Measurements from ENCODE around the gene SORCS2.

SORCS2 gene

DNA sequence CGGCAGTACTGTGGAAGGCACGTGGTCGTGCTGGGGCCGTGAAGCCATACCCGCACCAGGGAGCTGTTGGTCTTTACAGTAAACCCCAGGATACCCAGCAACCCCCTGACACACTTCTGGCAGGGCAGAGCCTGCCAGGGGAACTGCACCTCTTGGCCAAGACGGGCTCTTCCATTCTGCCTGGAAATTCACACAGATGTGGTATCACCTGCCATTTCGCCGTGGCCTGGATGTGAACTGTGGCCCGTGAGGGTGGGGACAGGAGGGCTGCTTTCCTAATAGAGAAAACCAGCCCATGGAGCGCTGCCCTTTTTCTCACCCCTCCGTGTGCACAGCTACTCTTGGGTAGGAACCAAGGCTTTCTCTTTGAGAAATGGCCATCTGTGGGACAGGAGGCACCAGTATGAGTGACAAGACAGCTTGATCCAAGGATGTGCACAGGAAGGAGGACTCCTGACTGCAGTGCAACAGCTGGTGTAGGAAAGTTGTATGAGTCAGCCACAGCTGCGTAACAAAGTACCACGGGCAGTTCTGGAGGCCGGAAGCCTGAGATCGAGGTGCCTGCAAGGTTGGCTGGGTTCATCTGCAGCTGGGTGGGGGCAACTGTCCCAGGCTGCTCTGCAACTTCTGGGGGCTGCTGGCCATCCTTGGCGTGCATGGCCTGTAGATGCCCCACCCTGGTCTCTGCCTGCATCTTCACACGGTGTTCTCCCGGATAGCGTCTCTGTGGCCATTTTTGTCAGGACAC, 146.7 kb downstream of the SORCS2 start:
- DNase-seq (ENCODE audit: low spot score): no peak

- no peak for DNase-seq (ENCODE audit: low spot score)
Measured at GRCh38 chr4:7339751-7340552, 147.6 kb downstream of the SORCS2 start.

GRCh38 chr4:7340553-7341433, 148.5 kb downstream of the SORCS2 start:
- DNase-seq (ENCODE audit: low spot score): no peak

DNA sequence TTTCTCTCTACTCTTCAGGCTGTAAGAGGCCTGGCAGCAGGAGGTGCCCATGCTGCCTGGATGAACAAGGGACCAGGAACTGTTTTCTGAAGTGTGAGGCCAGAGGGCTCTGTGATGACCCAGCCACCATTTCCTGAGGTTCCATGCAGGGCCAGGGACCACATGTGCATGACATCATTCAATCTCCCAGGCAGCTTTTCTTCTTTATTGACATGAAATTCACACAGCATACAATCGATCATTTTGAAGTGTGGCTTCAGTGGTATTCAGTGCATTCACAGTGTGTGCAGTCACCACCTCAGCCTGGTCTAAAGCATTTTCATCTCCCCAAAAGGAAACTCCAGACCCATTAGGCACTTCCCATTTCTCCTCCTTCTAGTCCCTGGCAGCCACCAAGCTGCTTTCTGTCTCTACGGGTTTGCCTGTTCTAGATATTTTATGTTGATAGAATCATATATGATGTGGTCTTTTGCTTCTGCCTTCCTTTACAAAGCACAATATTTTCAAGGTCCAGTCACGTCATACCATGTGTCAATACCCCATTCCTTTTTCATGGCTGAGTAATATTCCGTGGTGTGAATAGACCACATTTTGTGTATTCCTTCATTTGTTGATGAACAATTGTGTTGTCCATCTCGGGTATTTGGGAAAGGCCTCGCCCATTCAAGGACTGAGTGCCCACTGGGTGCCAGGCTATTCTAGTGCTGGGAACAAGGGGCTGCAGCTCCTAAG, 149.3 kb downstream of the SORCS2 start:
- DNase-seq (ENCODE audit: low spot score): no peak

DNA sequence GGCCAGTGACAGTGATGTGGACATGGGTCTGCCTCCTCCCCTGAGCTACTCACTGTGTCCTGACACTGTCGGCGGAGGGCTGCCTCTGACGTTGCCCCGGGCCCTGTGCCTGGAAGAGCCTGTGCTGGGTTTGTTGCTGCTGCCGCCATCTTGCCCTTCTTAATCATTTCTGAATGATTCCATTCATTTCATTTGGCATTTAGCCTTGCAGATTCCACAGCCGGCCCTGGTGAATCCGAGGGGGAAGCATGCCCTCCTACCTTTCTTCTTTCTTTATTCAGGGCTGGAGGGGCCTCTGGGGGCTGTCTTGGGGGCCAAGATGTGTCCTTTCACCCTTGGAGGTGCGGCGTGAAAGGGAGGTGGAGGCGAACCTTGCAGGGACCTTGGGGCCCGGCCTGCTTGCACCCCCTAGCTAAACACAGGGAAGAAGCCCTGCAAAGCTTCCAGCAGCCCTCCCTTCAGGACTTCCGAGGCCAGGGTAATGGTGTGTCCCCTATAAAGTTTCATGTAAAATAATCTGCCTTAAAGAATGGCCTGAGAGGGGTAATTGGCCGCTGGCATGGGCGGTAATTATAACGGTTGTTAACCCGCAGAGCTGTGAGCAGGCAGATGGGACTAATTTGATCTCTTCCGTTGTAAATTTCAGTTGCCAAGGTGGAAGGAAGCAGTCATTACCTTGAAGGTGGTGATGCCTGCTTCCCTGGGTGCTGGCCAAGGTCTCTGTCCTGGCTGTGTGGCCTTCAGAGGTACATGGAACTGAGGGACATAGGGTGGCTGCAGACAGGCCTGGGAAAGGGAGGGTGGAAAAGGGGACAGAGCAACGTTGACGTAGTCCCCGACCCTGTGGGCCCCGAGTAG, 150.1 kb downstream of the SORCS2 start:
- peak; percentile 8 for DNase-seq (ENCODE audit: low spot score)

GRCh38 chr4:7343081-7343655, 150.8 kb downstream of the SORCS2 start:
- no peak for DNase-seq (ENCODE audit: low spot score)

GRCh38 chr4:7343950-7344349, 151.6 kb downstream of the SORCS2 start:
- DNase-seq (ENCODE audit: low spot score): no peak

DNA sequence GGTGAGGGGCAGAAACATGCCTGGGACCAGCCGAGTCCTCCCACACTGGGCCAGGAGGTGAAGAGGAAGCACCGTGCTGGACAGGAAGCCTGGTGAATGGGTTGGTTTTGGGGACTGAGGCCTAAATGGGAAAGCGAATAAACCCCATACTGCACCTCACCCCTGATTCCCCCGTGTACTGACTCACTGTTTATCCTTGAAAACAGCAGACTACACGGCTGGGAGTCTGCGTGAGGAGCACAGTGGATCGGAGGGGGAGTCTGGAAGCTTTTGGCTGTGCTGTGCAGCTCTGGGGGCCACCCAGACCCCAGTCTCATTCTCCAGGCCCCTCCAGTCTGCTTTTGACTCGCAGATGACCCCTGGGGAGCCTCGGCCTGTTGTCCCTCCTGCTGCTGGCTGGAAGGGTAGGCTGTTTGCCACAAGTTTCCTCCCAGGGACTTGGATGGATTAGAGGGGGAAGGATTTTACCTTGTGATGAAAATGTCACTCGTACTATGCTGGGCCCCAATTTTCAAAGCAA, 152.4 kb downstream of the SORCS2 start:
- no peak for DNase-seq (ENCODE audit: low spot score)

DNA sequence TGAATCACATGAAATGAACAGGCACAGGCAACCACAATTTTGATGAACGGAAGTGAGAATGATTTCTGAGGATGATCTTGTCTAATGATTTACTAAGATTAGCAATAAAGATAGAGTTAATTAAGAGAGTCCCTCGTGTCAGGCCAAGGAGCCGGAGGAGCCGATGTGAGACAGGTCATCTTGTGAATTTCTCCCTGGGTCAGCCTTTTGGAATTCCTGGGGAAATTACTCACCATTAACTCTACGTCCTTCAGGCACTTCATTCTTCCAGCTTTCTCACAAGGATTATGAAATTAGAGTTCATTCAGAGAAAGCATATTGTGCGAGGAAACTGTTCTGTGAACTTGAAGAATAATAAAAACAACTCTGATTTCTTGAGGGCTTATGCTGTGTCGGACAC, 155.6 kb downstream of the SORCS2 start:
- DNase-seq (ENCODE audit: low spot score): no peak

DNA sequence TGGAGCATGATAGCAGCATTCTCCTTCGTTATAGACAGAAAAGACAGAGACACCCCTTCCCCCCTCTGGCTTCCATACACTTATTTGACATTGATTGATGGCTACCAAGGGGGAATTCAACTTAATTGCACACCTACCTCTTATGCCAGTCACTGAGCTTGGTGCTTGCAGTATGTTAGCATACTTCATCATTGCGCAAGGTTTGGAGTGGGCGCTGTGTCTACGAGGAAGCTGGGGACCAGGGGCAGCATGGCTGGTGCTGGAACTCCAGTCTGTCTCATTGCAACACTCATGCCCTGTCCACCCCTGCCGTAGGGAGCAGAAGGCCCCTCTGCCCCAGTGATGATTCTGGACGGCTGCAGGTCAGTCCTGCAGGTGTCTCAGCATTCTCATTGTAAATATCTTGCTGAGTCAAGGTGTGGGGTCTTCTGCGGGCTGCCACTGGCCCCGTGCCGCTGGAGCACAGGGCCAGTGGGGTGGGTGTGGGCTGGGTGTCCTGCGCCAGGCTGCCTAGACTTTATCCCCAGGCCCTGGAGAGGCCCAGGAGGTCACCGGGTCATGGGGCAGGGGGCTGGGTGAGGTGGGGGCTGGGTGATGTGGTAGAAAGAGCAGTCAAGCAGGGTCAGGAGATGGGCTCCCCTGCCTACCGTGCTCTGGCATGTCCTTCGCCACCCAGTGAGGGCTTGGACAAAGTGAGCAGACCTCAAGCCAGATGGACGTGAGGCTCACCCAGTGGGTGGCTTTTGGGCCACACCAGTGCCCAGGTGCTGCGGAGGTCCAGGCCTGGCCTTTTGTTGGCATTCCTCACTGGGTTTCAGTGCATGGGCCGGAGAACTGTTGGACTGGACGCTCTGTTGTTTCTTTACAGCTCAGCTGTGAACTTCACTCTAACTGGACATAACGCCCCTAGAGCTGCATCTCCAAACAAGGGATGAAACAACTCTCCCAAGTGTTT, 156.9 kb downstream of the SORCS2 start:
- DNase-seq (ENCODE audit: low spot score): no peak

DNA sequence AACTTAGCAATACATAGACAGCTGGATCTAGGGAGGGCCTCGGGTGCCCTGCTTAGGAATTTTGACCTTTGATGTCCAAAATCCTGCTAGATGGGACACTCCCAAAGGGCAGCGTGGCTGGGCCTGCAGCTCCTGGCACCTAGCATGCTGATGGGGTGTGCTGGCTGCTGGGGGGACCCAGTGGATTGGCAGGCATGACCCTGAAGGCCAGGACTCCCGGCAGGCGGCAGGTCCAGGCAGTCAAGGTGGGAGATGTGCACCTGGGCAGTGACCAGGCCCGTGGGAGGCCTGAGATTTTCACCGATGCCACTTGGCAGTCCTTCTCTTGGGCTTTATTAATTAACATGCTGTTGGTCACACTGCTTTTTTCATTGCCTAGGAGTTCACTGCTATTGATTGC, 158.1 kb downstream of the SORCS2 start:
- no peak for DNase-seq (ENCODE audit: low spot score)

- DNase-seq (ENCODE audit: low spot score): no peak
Measured at GRCh38 chr4:7351014-7351413, 158.7 kb downstream of the SORCS2 start.

DNA sequence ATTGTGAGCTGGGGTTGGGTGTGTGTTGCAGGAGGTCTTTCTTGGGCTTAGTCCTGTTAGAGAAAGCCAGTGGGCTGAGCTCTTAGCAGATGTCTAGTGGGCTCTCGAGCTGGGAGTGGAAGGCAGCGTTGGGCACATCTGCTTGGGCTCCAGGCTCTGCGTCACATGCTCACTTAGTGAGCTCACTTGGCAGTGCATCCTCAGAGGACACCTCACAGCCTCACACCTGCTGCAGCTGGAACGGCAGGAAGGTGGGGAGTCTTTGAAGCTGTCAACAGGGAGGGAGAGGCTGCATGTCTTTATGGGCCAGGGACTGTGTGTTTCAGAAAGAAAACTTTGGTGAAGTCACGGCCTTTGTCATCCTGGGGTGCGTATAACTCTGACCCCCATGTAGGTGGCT, 160.1 kb downstream of the SORCS2 start:
- no peak for DNase-seq (ENCODE audit: low spot score)

DNA sequence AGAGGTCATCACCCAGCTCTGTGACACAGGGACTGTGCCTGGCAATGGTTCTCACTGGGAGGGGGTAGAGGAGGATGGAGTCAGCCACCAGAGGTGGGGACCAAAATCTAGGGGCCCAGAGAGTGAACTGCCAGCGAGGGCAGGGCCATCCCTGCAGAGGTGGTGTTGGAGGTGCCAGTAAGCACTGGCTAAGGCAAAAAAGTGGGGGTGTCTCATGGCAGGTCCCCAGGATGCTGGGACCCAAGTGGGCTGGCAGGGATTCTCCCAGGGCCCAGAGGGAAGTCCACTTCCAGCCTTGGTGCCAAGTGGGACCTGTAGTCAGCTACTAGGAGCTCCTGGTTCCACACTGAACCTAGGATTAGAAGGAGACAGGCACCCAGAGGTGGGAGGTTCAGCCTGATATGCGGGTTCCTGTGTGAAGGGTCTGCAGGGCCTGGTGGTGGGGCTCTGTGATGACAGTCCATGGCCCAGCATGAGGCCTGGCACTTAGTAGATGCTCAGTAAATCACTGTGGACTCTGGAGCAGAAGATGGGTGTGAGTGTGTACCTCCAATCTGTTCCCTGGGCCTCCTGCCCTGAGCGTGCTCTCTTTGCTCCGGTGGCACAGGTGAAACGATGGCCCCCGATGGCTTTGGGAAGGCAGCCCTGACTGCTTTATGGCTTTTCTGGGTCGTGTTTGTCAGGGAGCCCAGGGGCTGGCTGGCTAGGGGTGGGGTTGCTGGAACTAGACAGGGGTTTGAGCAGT, 160.9 kb downstream of the SORCS2 start:
- no peak for DNase-seq (ENCODE audit: low spot score)

- DNase-seq (ENCODE audit: low spot score): no peak
Measured at GRCh38 chr4:7353846-7354610, 161.7 kb downstream of the SORCS2 start.

DNA sequence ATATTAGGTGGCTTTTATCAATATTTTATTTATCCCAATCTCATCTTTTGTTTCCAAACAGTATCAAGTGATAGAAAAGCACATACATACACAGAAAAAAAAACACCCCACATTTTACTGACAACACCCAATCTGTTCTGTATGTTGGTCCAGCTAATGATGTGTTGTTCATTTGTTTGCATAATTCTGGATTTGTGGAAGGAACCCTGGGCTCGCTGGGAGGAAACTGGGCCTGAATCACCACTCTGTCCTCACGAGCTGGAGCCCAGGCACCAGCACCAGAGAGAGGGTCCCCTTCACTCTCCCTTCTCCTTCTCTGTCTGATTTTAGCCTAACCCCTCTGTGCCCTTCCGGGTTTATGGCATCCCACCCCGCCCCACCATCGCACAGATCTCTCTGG, 162.6 kb downstream of the SORCS2 start:
- no peak for DNase-seq (ENCODE audit: low spot score)

DNA sequence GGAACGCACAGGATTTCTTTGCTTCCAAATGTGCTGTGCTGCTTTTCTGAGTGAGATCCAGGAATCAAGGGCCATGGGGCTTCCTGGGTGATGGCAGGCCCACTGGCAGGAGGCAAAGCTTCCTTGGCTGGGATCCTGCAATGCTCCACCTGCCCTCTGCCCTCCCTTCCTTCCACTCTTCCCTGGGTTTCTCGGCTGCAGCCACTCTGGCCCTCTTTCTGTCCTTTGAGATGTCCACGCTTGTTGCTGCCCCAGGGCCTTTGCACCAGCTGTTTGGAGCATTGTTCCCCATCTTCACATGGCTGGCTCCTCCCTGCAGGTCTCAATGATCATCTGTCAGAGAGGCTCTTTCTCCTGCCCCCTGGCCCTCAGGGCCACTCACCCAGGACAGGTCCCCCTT, 163.5 kb downstream of the SORCS2 start:
- DNase-seq (ENCODE audit: low spot score): no peak

Measured in COLO829 (cell line).